Stimulated activated memory B cell treated with anti-CD40 and anti-IgM and Interleukin-4, amounts not matched to agents 10 μg/mL and 1 μg/mL and 100 μg/mL, for 72 hours (primary cell): ENCODE measurements around the gene SCARB1.
A peak's percentile ranks its signal among the peaks of the same experiment; 100 is the strongest.

Source experiments
- ATAC-seq: fragments of 150-1000 bp; cut with Tn5 transposase; 2 replicates; pipeline ENCODE4 v1.10.0; 2021
- H3K27ac Mint-ChIP-seq: one replicate; pipeline ENCODE4 v1.8.0; 2022; ENCODE audit warnings: mild to moderate bottlenecking, mixed read lengths
- H3K27me3 Mint-ChIP-seq: one replicate; pipeline ENCODE4 v1.8.0; 2022; ENCODE audit warnings: mixed read lengths
- H3K36me3 Mint-ChIP-seq: one replicate; pipeline ENCODE4 v1.8.0; 2022; ENCODE audit warnings: mixed read lengths
- H3K4me1 Mint-ChIP-seq: one replicate; pipeline ENCODE4 v1.8.0; 2022; ENCODE audit warnings: mixed read lengths
- H3K4me3 Mint-ChIP-seq: one replicate; pipeline ENCODE4 v1.8.0; 2022; ENCODE audit warnings: mild to moderate bottlenecking, moderate library complexity, mixed read lengths
- H3K9me3 Mint-ChIP-seq: one replicate; pipeline ENCODE4 v1.8.0; 2022; ENCODE audit warnings: mixed read lengths

The SCARB1 gene

GRCh38 chr12:124776125-124776513, 87.5 kb downstream of the SCARB1 start:
- Mint-ChIP-seq H3K27ac (no peak overlapping the region), H3K27me3 (peaks cover 14% of the 10 kb centered on the region), H3K4me1 (peaks cover 77% of the 10 kb centered on the region), H3K36me3 (peaks cover 10% of the 10 kb centered on the region), H3K9me3 (peaks cover 4% of the 10 kb centered on the region), H3K4me3 (no peak overlapping the region)
- ATAC-seq: no peak

- Mint-ChIP-seq H3K4me1 (peaks cover 70% of the 10 kb centered on the region), H3K36me3 (peaks cover 10% of the 10 kb centered on the region), H3K27ac (peak overlapping the region; percentile 94), H3K4me3 (peak overlapping the region; percentile 62), H3K9me3 (peaks cover 4% of the 10 kb centered on the region), H3K27me3 (peaks cover 29% of the 10 kb centered on the region)
- peak; percentile 94 for ATAC-seq
Measured at GRCh38 chr12:124774462-124775167, 89.0 kb downstream of the SCARB1 start.

GRCh38 chr12:124774054-124774461, 89.6 kb downstream of the SCARB1 start:
- ATAC-seq: peak; percentile 72
- H3K4me1 Mint-ChIP-seq: peaks cover 65% of the 10 kb centered on the region
- peak overlapping the region; percentile 94 for H3K27ac Mint-ChIP-seq
- H3K36me3 Mint-ChIP-seq: peaks cover 10% of the 10 kb centered on the region
- H3K4me3 Mint-ChIP-seq: peak overlapping the region; percentile 62
- H3K27me3 Mint-ChIP-seq: peaks cover 34% of the 10 kb centered on the region
- peaks cover 4% of the 10 kb centered on the region for H3K9me3 Mint-ChIP-seq

- ATAC-seq: no peak
- Mint-ChIP-seq H3K27ac (peak overlapping the region; percentile 59), H3K36me3 (no peaks in the 10 kb centered on the region), H3K4me1 (peaks cover 60% of the 10 kb centered on the region), H3K9me3 (peaks cover 4% of the 10 kb centered on the region), H3K27me3 (peaks cover 34% of the 10 kb centered on the region), H3K4me3 (no peak overlapping the region)
Measured at GRCh38 chr12:124772289-124773170, 91.1 kb downstream of the SCARB1 start.

GRCh38 chr12:124771462-124772288, 92.0 kb downstream of the SCARB1 start:
- Mint-ChIP-seq H3K27me3 (peaks cover 34% of the 10 kb centered on the region), H3K27ac (peak overlapping the region; percentile 33), H3K36me3 (no peaks in the 10 kb centered on the region), H3K4me1 (peaks cover 68% of the 10 kb centered on the region), H3K4me3 (no peak overlapping the region), H3K9me3 (peaks cover 7% of the 10 kb centered on the region)
- ATAC-seq: no peak

GRCh38 chr12:124770728-124771127, 92.9 kb downstream of the SCARB1 start:
- no peak for ATAC-seq
- H3K27me3 Mint-ChIP-seq: peaks cover 34% of the 10 kb centered on the region
- no peak overlapping the region for H3K4me3 Mint-ChIP-seq
- peaks cover 1% of the 10 kb centered on the region for H3K36me3 Mint-ChIP-seq
- H3K4me1 Mint-ChIP-seq: peaks cover 63% of the 10 kb centered on the region
- peak overlapping the region; percentile 45 for H3K27ac Mint-ChIP-seq
- peaks cover 7% of the 10 kb centered on the region for H3K9me3 Mint-ChIP-seq

- H3K36me3 Mint-ChIP-seq: peaks cover 6% of the 10 kb centered on the region
- H3K4me1 Mint-ChIP-seq: peaks cover 56% of the 10 kb centered on the region
- peaks cover 34% of the 10 kb centered on the region for H3K27me3 Mint-ChIP-seq
- no peak for ATAC-seq
- no peak overlapping the region for H3K4me3 Mint-ChIP-seq
- peaks cover 7% of the 10 kb centered on the region for H3K9me3 Mint-ChIP-seq
- H3K27ac Mint-ChIP-seq: peak overlapping the region; percentile 45
Measured at GRCh38 chr12:124769881-124770512, 93.7 kb downstream of the SCARB1 start.

- Mint-ChIP-seq H3K4me3 (no peak overlapping the region), H3K9me3 (peaks cover 12% of the 10 kb centered on the region), H3K27me3 (peaks cover 34% of the 10 kb centered on the region), H3K27ac (no peak overlapping the region), H3K4me1 (peaks cover 50% of the 10 kb centered on the region), H3K36me3 (peaks cover 6% of the 10 kb centered on the region)
- no peak for ATAC-seq
Measured at GRCh38 chr12:124769163-124769530, 94.5 kb downstream of the SCARB1 start.

- Mint-ChIP-seq H3K9me3 (peaks cover 12% of the 10 kb centered on the region), H3K4me1 (peaks cover 44% of the 10 kb centered on the region), H3K27ac (no peak overlapping the region), H3K36me3 (peaks cover 6% of the 10 kb centered on the region), H3K4me3 (no peak overlapping the region), H3K27me3 (peaks cover 34% of the 10 kb centered on the region)
- ATAC-seq: no peak
Measured at GRCh38 chr12:124768452-124769162, 95.1 kb downstream of the SCARB1 start.

GRCh38 chr12:124767066-124767821, 96.4 kb downstream of the SCARB1 start:
- no peak overlapping the region for H3K27ac Mint-ChIP-seq

GRCh38 chr12:124766727-124767065, 97.0 kb downstream of the SCARB1 start:
- H3K4me1 Mint-ChIP-seq: peaks cover 32% of the 10 kb centered on the region
- H3K27ac Mint-ChIP-seq: no peak overlapping the region
- H3K36me3 Mint-ChIP-seq: peaks cover 6% of the 10 kb centered on the region
- H3K27me3 Mint-ChIP-seq: peaks cover 25% of the 10 kb centered on the region
- peak; percentile 34 for ATAC-seq
- no peak overlapping the region for H3K4me3 Mint-ChIP-seq
- peaks cover 12% of the 10 kb centered on the region for H3K9me3 Mint-ChIP-seq

More at GRCh38 chr12:124767066-124767821, 96.4 kb downstream of the SCARB1 start:
- Mint-ChIP-seq H3K4me3 (no peak overlapping the region), H3K9me3 (peaks cover 12% of the 10 kb centered on the region), H3K27me3 (peaks cover 31% of the 10 kb centered on the region), H3K4me1 (peaks cover 33% of the 10 kb centered on the region), H3K36me3 (peaks cover 6% of the 10 kb centered on the region)
- ATAC-seq: peak; percentile 90

GRCh38 chr12:124765581-124766489, 97.8 kb downstream of the SCARB1 start:
- no peak for ATAC-seq
- Mint-ChIP-seq H3K27me3 (peaks cover 23% of the 10 kb centered on the region), H3K4me3 (no peak overlapping the region), H3K4me1 (peaks cover 27% of the 10 kb centered on the region), H3K27ac (no peak overlapping the region), H3K9me3 (peaks cover 12% of the 10 kb centered on the region), H3K36me3 (peaks cover 6% of the 10 kb centered on the region)
